Mesodermal cell (in vitro differentiated cells): ENCODE measurements around the gene NPIPA8.
"Not testable (repeated sequence)": the region's sequence is repeated elsewhere in the genome, so short reads cannot be mapped to it uniquely, and the experiment has no call there.

ENCODE experiments used
- H3K27ac ChIP-seq: 2 replicates; pipeline ENCODE4 v1.7.0; 2013; ENCODE audit warnings: mild to moderate bottlenecking, low read depth, low read length, moderate library complexity; ENCODE audit not compliant: severe bottlenecking
- H3K36me3 ChIP-seq: 2 replicates; pipeline ENCODE4 v1.7.1; 2013; ENCODE audit warnings: mild to moderate bottlenecking, low read length, moderate library complexity; ENCODE audit not compliant: control insufficient read depth, insufficient read depth
- H3K4me1 ChIP-seq: one replicate; pipeline ENCODE4 v1.7.1; 2013; ENCODE audit warnings: mild to moderate bottlenecking, low read length; ENCODE audit not compliant: insufficient read depth, control insufficient read depth, poor library complexity, severe bottlenecking
- H3K4me3 ChIP-seq: 2 replicates; pipeline ENCODE4 v1.7.0; 2013; ENCODE audit warnings: low read length, control low read depth, mild to moderate bottlenecking; ENCODE audit not compliant: insufficient read depth, poor library complexity, severe bottlenecking; ENCODE audit errors: extremely low read depth
- H3K9me3 ChIP-seq: 2 replicates; pipeline ENCODE4 v1.7.1; 2013; ENCODE audit warnings: mild to moderate bottlenecking, low read length, moderate library complexity; ENCODE audit not compliant: control insufficient read depth
- whole genome bisulfite sequencing, 2 experiments: methylation state at CpG; one replicate each; pipeline ENCODE4 v1.1.5; 2013; ENCODE audit warnings: missing lambda C conversion rate in 2 of 2; ENCODE audit not compliant: insufficient coverage in 2 of 2; 5-methylcytosine and 5-hydroxymethylcytosine counted together

Gene NPIPA8

DNA sequence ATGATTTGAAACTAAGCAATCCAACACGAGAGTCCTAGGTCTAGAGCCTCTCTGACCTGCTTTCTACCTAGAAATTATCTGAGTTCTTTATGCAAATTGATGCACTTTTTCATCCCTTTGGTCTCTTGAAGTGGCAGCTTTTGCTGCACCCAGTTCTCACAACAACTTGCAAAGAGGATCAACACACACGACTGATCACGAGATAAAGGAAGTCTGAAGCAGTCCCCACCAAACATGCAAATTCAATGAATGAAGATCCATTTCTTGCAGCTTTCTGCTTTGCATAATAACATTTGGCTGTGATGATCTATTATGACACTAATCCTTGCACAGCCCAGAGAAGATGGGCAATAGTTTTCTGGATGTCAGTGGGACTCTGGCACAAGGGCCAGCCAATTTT, 56.2 kb downstream of the NPIPA8 start:
- not testable (repeated sequence) for H3K36me3 ChIP-seq, H3K27ac ChIP-seq, H3K4me1 ChIP-seq, H3K4me3 ChIP-seq, H3K9me3 ChIP-seq
- WGBS, 2 experiments, result no CpG with 5 or more reads among the region's 3 CpGs

DNA sequence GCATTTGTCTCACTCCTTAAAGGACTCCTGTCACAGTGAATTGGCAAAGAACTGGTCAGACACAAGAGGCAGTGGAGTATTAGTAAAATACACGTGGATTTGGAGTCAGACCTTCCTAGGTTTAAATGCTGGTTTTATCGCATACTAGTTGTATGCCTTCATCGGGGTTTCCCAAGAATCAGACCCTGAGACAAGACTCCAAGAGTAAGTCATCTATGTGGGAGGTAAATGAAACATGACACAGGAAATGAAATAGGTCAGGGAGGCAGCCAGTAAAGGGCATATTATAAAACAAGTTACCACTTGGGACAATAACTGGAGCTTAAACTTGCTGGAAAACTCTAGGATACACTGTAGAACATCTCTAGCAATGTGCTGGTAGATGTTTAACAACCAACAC, 59.8 kb downstream of the NPIPA8 start:
- no CpG with 5 or more reads among the region's 3 CpGs for WGBS, 2 experiments
- H3K9me3 ChIP-seq, result not testable (repeated sequence)

DNA sequence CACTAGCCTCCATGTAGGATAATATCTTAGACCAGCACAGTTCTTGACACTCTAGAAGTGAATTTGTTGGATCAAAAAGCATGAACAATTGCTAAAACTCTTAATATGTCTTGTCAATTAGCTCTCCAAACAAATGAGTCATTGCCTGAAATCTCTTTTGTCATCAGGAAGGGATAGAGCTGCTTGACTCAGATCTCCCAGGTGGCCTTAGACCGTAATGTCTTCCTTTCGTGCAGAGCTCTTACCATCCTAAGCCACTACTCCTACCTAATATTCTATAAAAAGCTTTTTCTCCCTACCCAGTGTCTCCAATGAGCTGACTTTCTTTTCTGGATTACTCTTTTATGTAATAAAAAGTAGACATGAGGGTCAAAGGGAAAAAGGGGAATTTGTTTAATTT, 66.4 kb downstream of the NPIPA8 start:
- not testable (repeated sequence) for H3K9me3 ChIP-seq, H3K27ac ChIP-seq, H3K4me3 ChIP-seq, H3K4me1 ChIP-seq, H3K36me3 ChIP-seq
- WGBS, 2 experiments, result no CpG with 5 or more reads among the region's 2 CpGs

More for the DNA sequence above, 59.8 kb downstream of the NPIPA8 start:
- H3K27ac ChIP-seq, H3K4me3 ChIP-seq, H3K4me1 ChIP-seq, H3K36me3 ChIP-seq: not testable (repeated sequence)
